PC-3 (cell line): ENCODE results near the gene GMDS.

Experiments
- EZH2 ChIP-seq: fragments of 300-600 bp; sonication (generic); IDR thresholded peaks from one replicate; pipeline ENCODE4 v1.6.1; 2017; ENCODE audit warnings: antibody characterized with exemption, mild to moderate bottlenecking, low read length; ENCODE audit not compliant: unreplicated experiment
- TF ChIP-seq, protein P1 (sequence below): fragments of 300-600 bp; sonication (generic); conservative IDR thresholded peaks from 2 replicates; pipeline ENCODE4 v1.5.1; 2017; ENCODE audit warnings: antibody characterized with exemption, low read depth, mild to moderate bottlenecking, low read length

DNA sequence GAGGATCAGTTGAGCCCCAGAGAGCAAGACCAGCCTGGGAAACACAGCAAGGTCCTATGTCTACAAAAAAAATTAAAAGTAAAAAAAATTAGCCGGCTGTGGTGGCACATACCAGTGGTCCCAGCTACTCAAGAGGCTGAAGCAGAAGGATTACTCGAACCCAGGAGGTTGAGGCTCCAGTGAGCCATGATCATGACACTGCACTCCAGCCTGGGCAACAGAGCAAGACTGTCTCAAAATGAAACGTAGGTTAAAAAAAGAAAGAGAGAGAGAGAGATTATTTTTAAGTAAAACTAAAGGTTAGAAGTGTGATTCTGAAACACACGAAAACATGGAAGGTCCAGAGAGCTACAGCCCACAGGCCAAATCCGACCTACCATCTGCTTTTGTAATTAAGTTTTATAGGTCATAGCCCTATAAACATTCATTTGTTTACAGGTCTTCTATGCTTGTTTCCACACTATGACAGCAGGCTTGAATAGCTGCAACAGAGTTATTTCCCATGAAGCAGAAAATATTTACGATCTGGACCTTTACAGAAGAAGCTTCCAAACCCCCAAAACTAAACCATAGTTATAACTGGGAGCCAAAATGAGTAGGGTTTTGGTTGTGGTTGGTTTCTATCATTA, 279.7 kb downstream of the GMDS start:
- TF ChIP-seq, protein P1, sequence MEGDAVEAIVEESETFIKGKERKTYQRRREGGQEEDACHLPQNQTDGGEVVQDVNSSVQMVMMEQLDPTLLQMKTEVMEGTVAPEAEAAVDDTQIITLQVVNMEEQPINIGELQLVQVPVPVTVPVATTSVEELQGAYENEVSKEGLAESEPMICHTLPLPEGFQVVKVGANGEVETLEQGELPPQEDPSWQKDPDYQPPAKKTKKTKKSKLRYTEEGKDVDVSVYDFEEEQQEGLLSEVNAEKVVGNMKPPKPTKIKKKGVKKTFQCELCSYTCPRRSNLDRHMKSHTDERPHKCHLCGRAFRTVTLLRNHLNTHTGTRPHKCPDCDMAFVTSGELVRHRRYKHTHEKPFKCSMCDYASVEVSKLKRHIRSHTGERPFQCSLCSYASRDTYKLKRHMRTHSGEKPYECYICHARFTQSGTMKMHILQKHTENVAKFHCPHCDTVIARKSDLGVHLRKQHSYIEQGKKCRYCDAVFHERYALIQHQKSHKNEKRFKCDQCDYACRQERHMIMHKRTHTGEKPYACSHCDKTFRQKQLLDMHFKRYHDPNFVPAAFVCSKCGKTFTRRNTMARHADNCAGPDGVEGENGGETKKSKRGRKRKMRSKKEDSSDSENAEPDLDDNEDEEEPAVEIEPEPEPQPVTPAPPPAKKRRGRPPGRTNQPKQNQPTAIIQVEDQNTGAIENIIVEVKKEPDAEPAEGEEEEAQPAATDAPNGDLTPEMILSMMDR, result no peak
- TF ChIP-seq EZH2, result no peak
